Stomach (tissue), 4 donors: ENCODE data around the gene ZNRF4.

Experiments used
- CTCF ChIP-seq, 7 experiments: fragments of 450-650 bp in 4 of 7; fragments of 200-600 bp in 3 of 7; sonication (generic) in 3 of 7; IDR thresholded peaks; one replicate each; pipeline ENCODE4 v1.5.1; 2016 to 2019; ENCODE audit warnings: antibody characterized with exemption in 7 of 7, control low read depth in 2 of 7, mild to moderate bottlenecking in 1 of 7
- POLR2A ChIP-seq, 4 donors: fragments of 450-650 bp; IDR thresholded peaks; one replicate each; pipeline ENCODE4 v1.6.1; 2016; ENCODE audit warnings: antibody characterized with exemption in 4 of 4, control low read depth in 2 of 4, mild to moderate bottlenecking in 1 of 4, moderate library complexity in 1 of 4
- POLR2AphosphoS5 ChIP-seq, 3 donors: sonication (generic); formaldehyde crosslinking; IDR thresholded peaks; one replicate each; pipeline ENCODE4 v1.6.1; 2016; ENCODE audit warnings: antibody characterized with exemption in 3 of 3

- TF ChIP-seq CTCF (IDR thresholded peaks at IDR 0.05) (no peak), POLR2AphosphoS5 (IDR thresholded peaks at IDR 0.05) (no peak), POLR2A (IDR thresholded peaks at IDR 0.05) (no peak)
These were observed 10.8 kb upstream of the ZNRF4 start for GRCh38 chr19:5444431-5444830.
